Gastroesophageal sphincter (tissue), 4 donors: Measurements from ENCODE around the gene SPRYD3. TPM values are rescaled to one million over a fixed set of nuclear protein-coding genes. Genes with fewer than 3 reads are reported as not detected.
A peak's percentile ranks its signal among the peaks of the same experiment; 100 is the strongest.

Experiments
- ATAC-seq: fragments of 150-250 bp; one replicate; pipeline ENCODE4 v1.9.1; 2016; ENCODE audit warnings: mild to moderate bottlenecking, moderate library complexity
- H3K27ac ChIP-seq, 4 donors: fragments of 200-600 bp; sonication (generic) in 3 of 4; 1 replicate in 3 of 4; 2 replicates in 1 of 4; pipeline ENCODE4 v1.5.1; 2016 to 2019
- H3K27me3 ChIP-seq: fragments of 200-600 bp; sonication (generic); one replicate; pipeline ENCODE4 v1.5.1; 2019
- H3K36me3 ChIP-seq, 2 donors: fragments of 200-600 bp; sonication (generic); one replicate each; pipeline ENCODE4 v1.5.1; 2019; ENCODE audit warnings: control low read depth in 1 of 2
- H3K4me1 ChIP-seq, 3 donors: fragments of 200-600 bp; sonication (generic); 1 replicate in 2 of 3; 2 replicates in 1 of 3; pipeline ENCODE4 v1.5.1; 2016 to 2019; ENCODE audit warnings: control low read depth in 2 of 3
- H3K4me3 ChIP-seq, 2 donors: fragments of 200-600 bp; sonication (generic); one replicate each; pipeline ENCODE4 v1.5.1; 2019; ENCODE audit warnings: mild to moderate bottlenecking in 1 of 2, moderate library complexity in 1 of 2
- H3K9me3 ChIP-seq, 3 donors: fragments of 200-600 bp; sonication (generic); one replicate each; pipeline ENCODE4 v1.5.1; 2017 to 2019; ENCODE audit warnings: control low read depth in 2 of 3
- CTCF ChIP-seq, 4 experiments: fragments of 200-600 bp in 2 of 4; fragments of 450-650 bp in 2 of 4; sonication (generic) in 1 of 4; IDR thresholded peaks; one replicate each; pipeline ENCODE4 v1.5.1; 2017 to 2019; ENCODE audit warnings: antibody characterized with exemption in 4 of 4, mild to moderate bottlenecking in 2 of 4, moderate library complexity in 2 of 4
- EP300 ChIP-seq: sonication (generic); formaldehyde crosslinking; IDR thresholded peaks from one replicate; pipeline ENCODE4 v1.6.1; 2017; ENCODE audit warnings: antibody characterized with exemption, mild to moderate bottlenecking
- POLR2A ChIP-seq, 2 donors: fragments of 450-650 bp; IDR thresholded peaks; one replicate each; pipeline ENCODE4 v1.6.1; 2017; ENCODE audit warnings: antibody characterized with exemption in 2 of 2, mild to moderate bottlenecking in 2 of 2, moderate library complexity in 1 of 2
- POLR2AphosphoS5 ChIP-seq: sonication (generic); formaldehyde crosslinking; IDR thresholded peaks from one replicate; pipeline ENCODE4 v1.6.1; 2017; ENCODE audit warnings: antibody characterized with exemption
- WGBS, 2 donors: methylation state at CpG; one replicate each; pipeline ENCODE4 v1.1.5; 2018; ENCODE audit warnings: low coverage in 1 of 2; 5-methylcytosine and 5-hydroxymethylcytosine counted together
- total RNA-seq, 4 donors: library from RNA; depleted of rRNA; stranded (reverse); fragments of >200 nt; gene quantifications; one replicate each; pipeline ENCODE4 v1.1.0, GENCODE V29; 2016

The SPRYD3 gene
- total RNA-seq, 4 donors from 2014 or later: 79.1 to 137 (median 110) TPM

DNA sequence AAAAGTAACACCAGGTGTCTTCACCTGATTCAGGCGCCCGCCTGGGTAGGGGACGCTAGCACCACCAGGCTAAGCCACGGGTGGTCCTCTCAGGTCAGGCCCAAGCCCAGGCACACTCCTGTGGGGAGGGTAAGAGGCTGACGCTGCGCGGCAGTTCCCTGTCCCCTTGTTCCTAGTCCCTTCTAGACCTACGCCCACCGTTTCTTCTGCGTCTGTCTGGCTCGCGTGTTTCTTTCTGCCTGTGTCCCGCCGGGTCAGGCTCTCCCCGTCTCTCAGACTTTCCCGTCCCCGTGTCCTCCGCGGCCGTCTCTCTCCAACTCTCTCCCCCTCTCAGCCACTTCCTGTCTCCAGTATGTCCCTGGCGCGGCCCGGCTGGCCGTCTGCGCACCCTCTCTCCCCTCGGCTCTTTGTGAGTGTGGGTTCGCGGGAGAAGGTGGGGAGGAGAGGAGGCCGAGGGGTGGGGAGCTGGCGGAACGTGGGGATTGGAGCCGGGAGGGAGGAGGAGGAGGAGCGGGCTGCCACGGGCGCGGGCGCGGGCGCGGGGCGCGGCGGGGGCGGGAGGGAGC, 32.5 kb downstream of the SPRYD3 start:
- no peak for TF ChIP-seq CTCF (IDR thresholded peaks at IDR 0.05)
- TF ChIP-seq POLR2A (IDR thresholded peaks at IDR 0.05): peak; percentile 99
- peak; percentile 100 for TF ChIP-seq POLR2AphosphoS5
- no peak for TF ChIP-seq EP300

GRCh38 chr12:53045696-53046045, 33.5 kb downstream of the SPRYD3 start:
- peaks cover 0 to 74% (median 46%) of the 10 kb centered on the region in 3 donors for H3K4me1 ChIP-seq
- WGBS, 2 donors: 0 to 7% methylated on average over 1 to 3 of the region's 5 CpGs
- ATAC-seq: no peak

More for the DNA sequence above, 32.5 kb downstream of the SPRYD3 start:
- peaks cover 0 to 19% of the 10 kb centered on the region in 2 donors for H3K36me3 ChIP-seq
- H3K4me1 ChIP-seq: peaks cover 0 to 84% (median 52%) of the 10 kb centered on the region in 3 donors
- no peaks in the 10 kb centered on the region for H3K27me3 ChIP-seq
- peak; percentile 60 for ATAC-seq
- H3K27ac ChIP-seq: peak overlapping the region; percentile 98 to 100 (median 99)
- peak overlapping the region; percentile 85 to 86 for H3K4me3 ChIP-seq
- no peaks in the 10 kb centered on the region for H3K9me3 ChIP-seq
- whole genome bisulfite sequencing, 2 donors: 0% methylated on average over 15 of the region's 44 CpGs; no CpG with 5 or more reads in 1 of the 2 donors

DNA sequence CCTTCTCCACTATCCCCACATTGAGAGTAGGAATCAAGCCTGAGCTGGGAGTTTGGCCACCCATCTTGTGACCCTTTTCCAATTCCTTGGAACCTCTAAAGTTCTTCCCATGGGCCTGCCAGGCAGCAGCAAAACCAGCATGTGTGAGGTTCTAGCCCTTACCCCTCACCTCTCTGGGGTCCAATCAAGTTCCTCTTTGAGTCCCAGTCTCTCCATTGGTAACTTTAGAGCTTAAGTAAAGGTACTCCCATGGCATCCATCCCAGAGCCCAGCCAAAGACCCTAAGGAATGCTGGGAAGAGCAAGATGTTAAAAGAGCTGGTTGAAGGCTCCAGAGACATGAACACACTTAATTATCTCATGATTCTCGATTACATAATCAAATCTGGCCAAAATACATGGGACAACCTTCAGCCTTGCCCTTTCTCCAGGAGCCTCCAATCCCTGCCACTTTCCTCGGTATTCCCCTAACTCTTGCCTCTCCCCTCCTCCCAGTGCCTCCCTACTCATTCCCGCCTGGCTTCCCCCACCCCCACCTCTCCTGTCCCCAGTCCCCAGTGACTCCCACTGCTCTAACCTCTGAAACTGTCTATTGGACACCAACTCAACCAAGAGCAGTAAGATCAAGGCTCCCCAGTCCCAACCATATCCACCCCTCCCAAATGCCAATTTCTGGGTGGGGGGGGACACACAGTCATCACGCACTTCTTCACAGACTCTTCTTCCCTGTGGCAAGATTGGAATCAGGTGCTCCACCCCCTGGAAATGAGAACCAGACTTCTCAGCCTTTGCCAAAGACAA, 34.1 kb downstream of the SPRYD3 start:
- H3K4me1 ChIP-seq: peaks cover 0 to 68% (median 42%) of the 10 kb centered on the region in 3 donors
- no peaks in the 10 kb centered on the region for H3K9me3 ChIP-seq
- peaks cover 0 to 29% of the 10 kb centered on the region in 2 donors for H3K36me3 ChIP-seq
- ATAC-seq: no peak
- H3K4me3 ChIP-seq: peak overlapping the region; percentile 85 to 86
- TF ChIP-seq CTCF (IDR thresholded peaks at IDR 0.05) (no peak), POLR2AphosphoS5 (no peak), EP300 (no peak), POLR2A (IDR thresholded peaks at IDR 0.05) (no peak)
- peak overlapping the region; percentile 98 to 100 (median 99) for H3K27ac ChIP-seq
- no peaks in the 10 kb centered on the region for H3K27me3 ChIP-seq
- WGBS, 2 donors: 18 to 27% methylated on average over 3 of the region's 4 CpGs

More at GRCh38 chr12:53045696-53046045, 33.5 kb downstream of the SPRYD3 start:
- H3K36me3 ChIP-seq: peaks cover 0 to 24% of the 10 kb centered on the region in 2 donors
- H3K4me3 ChIP-seq: peak overlapping the region; percentile 85 to 86
- no peaks in the 10 kb centered on the region for H3K9me3 ChIP-seq
- peak overlapping the region; percentile 98 to 100 (median 99) for H3K27ac ChIP-seq
- no peaks in the 10 kb centered on the region for H3K27me3 ChIP-seq
- peak; percentile 94 for TF ChIP-seq POLR2AphosphoS5
- peak; percentile 45 to 75 for TF ChIP-seq POLR2A (IDR thresholded peaks at IDR 0.05)
- TF ChIP-seq CTCF (IDR thresholded peaks at IDR 0.05): no peak
- no peak for TF ChIP-seq EP300

- no peaks in the 10 kb centered on the region for H3K27me3 ChIP-seq
- peaks cover 2 to 37% of the 10 kb centered on the region in 2 donors for H3K36me3 ChIP-seq
- TF ChIP-seq POLR2A (IDR thresholded peaks at IDR 0.05) (no peak), POLR2AphosphoS5 (no peak), EP300 (no peak), CTCF (IDR thresholded peaks at IDR 0.05) (no peak)
- 24% methylated on average over 3 of the region's 10 CpGs; no CpG with 5 or more reads in 1 of the 2 donors for WGBS, 2 donors
- H3K27ac ChIP-seq: peak overlapping the region; percentile 98 to 100 (median 99)
- no peaks in the 10 kb centered on the region for H3K9me3 ChIP-seq
- H3K4me1 ChIP-seq: peaks cover 0 to 66% (median 35%) of the 10 kb centered on the region in 3 donors
- H3K4me3 ChIP-seq: peak overlapping the region in 1 of 2 donors; percentile 85
- ATAC-seq: no peak
Observed at GRCh38 chr12:53044052-53044581, 35.1 kb downstream of the SPRYD3 start.
